Urothelium cell line (cell line): ENCODE data around the gene ARMC5.
"Not testable (repeated sequence)": the region's sequence is repeated elsewhere in the genome, so short reads cannot be mapped to it uniquely, and the experiment has no call there.

Experiments
- DNase-seq: peaks from one replicate; pipeline ENCODE4 v3.0.0; 2011; ENCODE audit warnings: low spot score, mixed read lengths
- FAIRE-seq: peaks from 2 replicates; lab custom pipeline; 2011; peaks lifted over from hg19 to GRCh38; lab: Jason Lieb, UNC

ARMC5 gene, protein sequence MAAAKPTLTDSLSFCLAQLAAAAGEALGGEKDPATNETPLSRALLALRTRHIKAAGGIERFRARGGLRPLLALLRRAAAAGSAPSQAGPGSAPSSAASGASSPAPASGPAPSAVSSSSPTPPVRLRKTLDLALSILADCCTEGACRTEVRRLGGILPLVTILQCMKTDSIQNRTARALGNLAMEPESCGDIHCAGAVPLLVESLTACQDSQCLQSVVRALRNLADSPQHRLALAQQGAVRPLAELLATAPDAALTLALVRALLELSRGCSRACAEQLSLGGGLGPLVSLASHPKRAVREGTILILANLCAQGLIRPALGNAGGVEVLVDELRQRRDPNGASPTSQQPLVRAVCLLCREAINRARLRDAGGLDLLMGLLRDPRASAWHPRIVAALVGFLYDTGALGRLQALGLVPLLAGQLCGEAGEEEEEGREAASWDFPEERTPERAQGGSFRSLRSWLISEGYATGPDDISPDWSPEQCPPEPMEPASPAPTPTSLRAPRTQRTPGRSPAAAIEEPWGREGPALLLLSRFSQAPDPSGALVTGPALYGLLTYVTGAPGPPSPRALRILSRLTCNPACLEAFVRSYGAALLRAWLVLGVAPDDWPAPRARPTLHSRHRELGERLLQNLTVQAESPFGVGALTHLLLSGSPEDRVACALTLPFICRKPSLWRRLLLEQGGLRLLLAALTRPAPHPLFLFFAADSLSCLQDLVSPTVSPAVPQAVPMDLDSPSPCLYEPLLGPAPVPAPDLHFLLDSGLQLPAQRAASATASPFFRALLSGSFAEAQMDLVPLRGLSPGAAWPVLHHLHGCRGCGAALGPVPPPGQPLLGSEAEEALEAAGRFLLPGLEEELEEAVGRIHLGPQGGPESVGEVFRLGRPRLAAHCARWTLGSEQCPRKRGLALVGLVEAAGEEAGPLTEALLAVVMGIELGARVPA

DNA sequence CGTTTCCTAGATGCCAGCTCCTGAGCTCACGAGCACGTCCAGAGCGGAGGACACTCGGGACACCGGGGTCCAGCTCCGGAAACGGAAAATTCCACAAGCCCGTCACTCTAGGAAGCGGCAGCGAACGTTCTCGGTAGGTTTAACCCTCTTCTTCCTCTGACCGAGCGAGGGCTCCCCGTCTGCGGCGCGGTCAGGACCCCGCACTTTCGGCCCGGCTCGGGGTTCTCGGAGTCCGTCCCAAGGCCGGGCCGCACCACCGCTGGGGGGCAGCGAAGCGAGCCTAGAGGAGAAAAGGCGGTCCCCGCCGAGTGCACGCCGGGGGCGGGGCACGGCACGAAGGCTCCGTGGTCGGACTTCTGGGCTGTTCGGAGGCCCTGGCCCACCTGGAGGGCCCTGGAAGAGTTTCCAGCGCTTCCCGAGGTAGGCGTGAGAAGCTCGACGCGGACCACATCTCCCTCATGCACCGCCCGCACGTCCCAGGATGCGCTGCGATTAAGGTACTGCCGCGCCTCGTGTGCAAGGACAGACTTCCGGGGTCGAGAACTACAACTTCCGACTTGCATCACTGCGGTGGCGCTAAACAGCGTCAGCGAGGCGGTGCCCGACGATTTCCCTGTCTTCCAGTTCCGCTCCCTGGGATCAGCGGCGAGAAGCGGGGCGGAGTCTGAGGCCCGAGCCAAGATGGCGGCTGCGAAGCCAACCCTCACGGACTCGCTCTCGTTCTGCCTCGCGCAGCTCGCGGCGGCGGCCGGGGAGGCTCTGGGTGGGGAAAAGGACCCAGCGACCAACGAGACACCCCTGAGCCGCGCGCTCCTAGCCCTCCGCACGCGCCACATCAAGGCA, at the start of gene ARMC5:
Gene ARMC5, plus strand, starts transcription at position 658 of the 843 bp plus-strand sequence. Its CDS starts 24 bp downstream, at position 682.
- DNase-seq (peak; percentile 88), FAIRE-seq (no peak)

DNA sequence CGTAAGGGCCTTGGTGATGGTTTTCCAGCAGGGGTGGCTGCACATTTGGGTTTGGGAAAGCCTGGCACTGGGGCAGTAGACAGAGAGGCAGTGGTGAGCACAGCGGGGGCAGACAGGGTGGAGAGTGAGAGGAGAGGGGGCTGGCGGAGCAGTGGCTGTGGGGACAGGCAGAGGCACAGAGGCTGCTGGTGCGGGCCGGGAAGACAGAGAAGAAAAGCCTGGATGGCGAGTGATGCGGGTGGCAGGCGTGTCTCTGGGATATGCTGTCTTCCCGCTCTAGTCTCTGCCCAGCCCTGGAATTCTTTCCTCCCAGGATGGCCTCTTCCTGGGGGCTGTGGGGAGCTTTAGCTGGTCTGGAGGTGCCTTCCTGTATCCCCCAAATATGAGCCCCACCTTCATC, 49.2 kb upstream of the ARMC5 start:
- DNase-seq (no peak), FAIRE-seq (no peak)

DNA sequence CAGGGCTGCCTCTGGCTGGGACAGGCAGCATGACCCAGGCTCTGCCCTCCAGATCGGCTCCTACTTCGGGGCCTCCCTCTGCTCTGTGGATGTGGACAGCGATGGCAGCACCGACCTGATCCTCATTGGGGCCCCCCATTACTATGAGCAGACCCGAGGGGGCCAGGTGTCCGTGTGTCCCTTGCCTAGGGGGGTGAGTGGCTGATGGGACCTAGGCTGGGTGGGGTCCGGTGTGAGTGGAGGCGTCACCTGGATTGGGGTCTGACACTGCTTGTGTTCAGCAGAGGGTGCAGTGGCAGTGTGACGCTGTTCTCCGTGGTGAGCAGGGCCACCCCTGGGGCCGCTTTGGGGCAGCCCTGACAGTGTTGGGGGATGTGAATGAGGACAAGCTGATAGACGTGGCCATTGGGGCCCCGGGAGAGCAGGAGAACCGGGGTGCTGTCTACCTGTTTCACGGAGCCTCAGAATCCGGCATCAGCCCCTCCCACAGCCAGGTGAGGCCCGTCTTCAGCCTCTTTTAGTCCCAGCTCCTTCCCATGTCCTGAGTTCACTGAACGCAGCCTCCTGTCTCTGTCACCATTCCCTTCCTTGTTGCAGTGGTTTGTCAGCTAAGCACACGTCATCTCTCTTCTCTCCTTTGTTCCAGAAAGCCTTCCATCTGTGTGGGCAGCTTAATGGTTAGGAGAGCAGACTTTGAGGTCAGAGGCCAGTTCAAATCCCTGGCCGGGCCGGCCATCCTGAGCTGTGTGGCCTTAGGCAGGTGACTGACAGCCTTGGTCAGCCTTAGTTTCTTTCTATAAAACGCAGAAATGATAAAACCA, 48.1 kb upstream of the ARMC5 start:
- FAIRE-seq (no peak), DNase-seq (no peak)

DNA sequence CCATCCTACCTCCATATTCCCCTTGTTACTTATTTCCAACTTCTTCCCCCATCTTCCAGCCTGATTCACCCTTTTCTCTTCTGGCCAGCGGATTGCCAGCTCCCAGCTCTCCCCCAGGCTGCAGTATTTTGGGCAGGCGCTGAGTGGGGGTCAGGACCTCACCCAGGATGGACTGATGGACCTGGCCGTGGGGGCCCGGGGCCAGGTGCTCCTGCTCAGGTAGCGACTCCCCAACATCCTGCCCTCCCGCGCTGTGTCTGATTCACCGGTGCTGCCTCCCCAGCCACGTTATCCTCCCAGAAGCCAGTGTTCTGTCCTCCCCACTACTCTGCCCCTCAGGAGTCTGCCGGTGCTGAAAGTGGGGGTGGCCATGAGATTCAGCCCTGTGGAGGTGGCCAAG, 46.6 kb upstream of the ARMC5 start:
- DNase-seq (no peak), FAIRE-seq (no peak)

DNA sequence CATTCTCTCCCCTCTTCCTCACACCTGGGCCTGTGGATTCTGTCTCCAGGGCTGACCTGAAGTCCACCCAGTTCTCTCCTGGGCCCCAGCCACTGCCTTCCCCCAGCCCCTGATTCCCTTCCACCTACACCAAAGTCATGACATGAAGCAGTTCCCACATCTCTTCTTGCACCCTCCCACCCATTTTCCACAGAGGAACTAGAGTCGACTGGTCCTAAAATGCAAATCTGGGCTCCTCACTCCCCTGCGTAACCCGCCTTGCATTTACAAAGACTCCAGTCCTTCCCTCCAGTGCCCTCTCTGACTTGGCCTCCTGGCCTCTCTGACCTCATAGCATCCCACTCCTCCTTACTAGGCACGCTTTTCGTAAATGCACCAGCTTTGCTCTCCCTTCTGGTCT, 45.9 kb upstream of the ARMC5 start:
- DNase-seq (no peak), FAIRE-seq (no peak)

DNA sequence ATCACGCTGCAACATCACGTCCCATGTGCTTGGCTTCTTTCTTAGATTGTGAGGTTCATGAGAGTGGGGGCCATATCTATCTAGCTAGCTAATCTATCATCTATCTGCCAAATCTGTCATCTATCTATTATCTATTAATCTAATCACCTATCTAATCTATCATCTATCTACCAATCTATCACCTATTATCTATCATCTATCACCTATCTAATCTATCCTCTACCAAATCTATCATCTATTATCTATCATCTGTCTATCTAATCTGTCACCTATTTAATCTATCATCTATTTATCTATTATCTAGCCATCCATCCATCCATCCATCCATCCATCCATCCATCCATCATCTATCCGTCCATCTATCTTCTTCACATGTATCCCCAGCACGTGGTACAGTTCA, 45.4 kb upstream of the ARMC5 start:
- DNase-seq = no peak
- no peak for FAIRE-seq

DNA sequence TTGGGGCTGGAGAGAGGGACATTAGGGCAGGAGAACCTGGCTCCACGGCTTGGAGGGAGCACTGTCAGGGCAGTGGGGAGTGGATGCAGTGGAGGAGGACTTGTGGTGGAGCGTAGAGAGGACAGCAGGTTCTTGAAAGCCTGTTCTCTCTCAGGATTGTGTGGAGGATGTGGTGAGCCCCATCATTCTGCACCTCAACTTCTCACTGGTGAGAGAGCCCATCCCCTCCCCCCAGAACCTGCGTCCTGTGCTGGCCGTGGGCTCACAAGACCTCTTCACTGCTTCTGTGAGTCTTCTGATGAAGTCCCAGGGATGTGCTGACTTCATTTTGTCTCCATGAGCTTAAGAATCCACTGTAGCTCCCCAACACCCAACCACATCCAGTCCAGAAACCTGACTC, 44.6 kb upstream of the ARMC5 start:
- no peak for DNase-seq
- FAIRE-seq = no peak

DNA sequence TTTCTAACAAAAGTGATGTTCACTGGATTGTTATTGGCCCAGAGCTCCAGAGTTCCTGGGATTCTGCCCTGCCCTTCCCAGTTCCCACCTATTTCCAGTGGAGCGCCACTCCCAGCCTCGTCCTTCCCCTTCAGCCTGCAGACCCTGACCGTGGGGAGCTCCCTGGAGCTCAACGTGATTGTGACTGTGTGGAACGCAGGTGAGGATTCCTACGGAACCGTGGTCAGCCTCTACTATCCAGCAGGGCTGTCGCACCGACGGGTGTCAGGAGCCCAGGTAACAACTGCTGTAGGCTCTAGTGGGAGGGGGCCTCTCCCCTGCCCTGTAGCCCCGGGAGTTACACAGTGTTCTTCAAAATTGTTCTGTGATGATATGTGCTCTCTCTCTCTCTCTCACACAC, 42.9 kb upstream of the ARMC5 start:
- FAIRE-seq = no peak
- DNase-seq = no peak

DNA sequence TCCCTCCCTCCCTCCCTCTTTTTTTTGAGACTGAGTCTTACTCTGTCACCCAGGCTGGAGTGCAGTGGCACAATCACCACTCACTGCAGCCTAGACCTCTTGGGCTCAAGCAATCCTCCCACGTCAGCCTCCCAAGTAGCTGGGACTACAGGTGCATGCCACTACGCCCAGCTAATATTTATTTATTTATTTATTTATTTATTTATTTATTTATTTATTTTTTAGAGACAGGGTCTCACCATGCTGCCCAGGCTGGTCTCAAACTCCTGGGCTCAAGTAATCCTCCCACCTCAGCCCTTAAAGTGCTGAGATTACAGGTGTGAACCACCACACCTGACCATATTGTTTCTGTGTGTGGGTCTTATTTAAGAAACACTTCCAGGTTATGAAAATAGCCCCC, 42.3 kb upstream of the ARMC5 start:
- FAIRE-seq, DNase-seq: not testable (repeated sequence)

DNA sequence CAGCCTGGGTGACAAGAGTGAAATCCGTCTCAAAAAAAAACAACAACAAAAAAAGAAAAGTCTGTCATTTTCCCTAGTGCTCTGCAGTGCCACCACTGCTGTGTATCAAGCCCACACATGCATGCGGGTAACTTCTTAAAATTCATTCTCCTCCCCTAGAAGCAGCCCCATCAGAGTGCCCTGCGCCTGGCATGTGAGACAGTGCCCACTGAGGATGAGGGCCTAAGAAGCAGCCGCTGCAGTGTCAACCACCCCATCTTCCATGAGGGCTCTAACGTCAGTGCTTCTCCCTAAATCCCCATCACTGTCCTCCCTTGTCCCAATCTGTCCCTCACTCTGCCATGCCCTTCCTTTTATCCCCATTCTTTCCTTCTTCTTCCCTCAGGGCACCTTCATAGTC, 41.4 kb upstream of the ARMC5 start:
- FAIRE-seq (no peak), DNase-seq (no peak)

DNA sequence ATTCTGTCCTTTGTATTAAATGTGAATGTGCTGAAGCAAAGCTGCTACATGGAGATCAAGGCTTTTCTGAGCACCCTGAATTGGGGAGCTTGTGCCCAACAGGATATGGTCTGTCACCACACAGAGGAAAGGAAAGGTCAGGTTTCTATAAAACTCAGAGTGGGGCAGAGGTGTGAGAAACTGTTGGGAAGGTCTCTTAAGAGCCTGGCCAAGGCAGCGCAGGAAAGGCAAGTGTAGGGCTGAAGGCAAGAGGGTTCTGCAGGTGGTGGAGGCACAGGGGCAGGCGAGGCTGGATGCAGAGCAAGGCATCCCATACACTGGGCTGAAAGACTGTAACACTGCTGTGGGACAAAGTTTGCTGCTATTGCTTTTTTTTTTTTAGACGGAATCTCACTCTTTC, 39.3 kb upstream of the ARMC5 start:
- FAIRE-seq (no peak), DNase-seq (no peak)

DNA sequence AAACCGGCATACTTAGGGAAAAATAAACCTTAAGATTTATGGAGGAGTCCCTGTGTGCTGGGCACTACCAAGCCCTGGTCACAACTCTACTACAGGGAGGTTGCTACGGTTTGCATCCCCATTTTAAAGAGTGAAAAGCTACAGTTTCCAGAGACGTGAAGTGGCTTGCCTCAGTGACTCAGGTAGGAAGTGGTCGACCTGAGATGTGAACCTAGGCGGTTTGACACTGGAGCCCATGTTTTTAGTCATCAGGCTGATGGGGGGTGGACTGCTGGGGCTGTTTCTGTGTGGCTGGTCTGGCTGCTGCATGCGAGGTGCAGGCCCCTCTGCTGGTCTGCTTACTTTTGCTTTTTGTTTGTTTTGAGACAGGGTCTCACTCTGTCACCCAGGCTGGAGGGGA, 37.7 kb upstream of the ARMC5 start:
- no peak for DNase-seq
- no peak for FAIRE-seq

DNA sequence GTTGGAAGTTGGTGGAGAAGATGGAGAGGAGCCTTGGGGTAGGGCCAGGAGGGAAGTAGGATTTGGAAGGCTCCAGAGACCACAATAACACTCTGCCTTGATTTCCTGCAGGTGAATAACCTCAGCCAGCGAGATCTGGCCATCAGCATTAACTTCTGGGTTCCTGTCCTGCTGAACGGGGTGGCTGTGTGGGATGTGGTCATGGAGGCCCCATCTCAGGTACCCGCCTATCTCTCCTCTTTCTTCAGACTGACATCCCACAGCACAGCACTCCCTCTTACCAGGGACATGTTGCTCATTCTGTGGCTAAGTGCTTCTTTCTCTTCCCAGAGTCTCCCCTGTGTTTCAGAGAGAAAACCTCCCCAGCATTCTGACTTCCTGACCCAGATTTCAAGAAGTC, 36.1 kb upstream of the ARMC5 start:
- DNase-seq (no peak), FAIRE-seq (no peak)

DNA sequence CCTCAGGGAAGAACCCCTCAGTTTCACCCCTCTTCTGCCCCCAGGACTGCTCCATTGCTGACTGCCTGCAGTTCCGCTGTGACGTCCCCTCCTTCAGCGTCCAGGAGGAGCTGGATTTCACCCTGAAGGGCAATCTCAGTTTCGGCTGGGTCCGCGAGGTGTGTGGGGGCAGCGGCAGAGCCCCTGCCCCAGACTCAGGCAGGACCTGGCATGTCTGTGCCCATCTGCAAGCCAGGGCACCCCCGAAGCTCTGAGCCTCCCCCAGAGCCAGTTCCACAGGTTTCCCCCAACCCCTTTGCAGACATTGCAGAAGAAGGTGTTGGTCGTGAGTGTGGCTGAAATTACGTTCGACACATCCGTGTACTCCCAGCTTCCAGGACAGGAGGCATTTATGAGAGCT, 35.5 kb upstream of the ARMC5 start:
- FAIRE-seq = no peak
- DNase-seq = no peak

DNA sequence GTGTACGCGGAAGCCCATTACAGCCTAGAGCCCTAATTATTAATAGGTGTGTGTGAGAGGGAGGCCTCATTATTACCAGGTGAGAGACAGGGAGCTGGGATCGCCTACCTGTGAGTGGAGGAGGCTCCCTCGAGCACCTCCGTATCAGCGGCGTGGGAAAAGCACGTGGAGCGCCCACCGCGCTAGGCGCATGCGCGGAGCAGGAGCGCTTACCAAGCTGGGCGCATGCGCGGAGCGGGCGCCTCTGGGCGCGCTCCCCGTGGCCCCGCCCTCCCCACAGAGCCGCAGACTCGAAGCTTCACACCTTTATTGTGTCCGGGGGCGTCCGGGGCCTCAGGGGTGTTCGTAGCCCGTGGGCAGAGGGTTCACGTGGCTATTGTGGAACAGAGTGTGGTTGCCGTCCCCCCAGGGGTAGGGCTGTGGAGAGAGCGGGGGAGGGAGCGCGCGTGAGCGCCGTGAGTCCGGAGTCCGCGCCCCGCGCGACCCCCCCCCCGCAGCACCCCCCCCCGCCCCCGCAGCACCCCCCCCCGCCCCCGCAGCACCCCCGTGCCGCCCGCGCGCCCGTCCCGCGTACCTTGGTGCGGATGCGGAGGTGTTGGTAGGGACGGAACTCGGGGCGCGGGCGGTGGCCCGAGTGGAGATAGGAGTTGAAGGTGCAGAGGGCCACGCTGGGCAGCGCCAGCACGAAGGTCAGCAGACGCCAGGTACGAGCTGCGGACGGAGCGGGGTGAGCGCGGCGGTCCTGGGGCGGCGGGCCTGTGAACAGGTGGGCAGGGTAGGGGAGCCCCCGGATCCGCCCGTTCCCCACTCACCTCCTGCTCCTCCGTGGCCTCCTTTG, 31.6 kb upstream of the ARMC5 start:
- peak; percentile 9 for FAIRE-seq

DNA sequence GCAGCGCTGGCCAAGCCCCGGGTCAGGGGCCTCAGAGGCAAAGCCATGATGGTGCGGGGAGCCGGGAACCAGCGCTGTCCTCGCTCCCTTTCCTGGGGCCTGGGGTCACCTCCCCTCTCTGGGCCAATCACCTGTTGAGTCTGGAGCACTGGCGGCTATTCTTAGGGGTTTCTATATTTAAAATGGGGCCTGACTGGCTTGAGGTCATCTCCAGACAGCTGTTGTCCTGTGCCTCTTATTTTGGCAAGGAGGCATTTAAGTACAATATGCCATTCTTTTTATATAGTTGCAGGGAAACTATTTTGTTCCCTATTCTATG, 31.1 kb upstream of the ARMC5 start, which contains the start of gene COX6A2:
Gene COX6A2, minus strand, starts transcription at position 82 of the 319 bp plus-strand sequence. Its CDS starts 35 bp downstream, at position 47.
- DNase-seq = no peak
- no peak for FAIRE-seq

More for the DNA sequence above, 31.6 kb upstream of the ARMC5 start:
- DNase-seq = peak; percentile 86

DNA sequence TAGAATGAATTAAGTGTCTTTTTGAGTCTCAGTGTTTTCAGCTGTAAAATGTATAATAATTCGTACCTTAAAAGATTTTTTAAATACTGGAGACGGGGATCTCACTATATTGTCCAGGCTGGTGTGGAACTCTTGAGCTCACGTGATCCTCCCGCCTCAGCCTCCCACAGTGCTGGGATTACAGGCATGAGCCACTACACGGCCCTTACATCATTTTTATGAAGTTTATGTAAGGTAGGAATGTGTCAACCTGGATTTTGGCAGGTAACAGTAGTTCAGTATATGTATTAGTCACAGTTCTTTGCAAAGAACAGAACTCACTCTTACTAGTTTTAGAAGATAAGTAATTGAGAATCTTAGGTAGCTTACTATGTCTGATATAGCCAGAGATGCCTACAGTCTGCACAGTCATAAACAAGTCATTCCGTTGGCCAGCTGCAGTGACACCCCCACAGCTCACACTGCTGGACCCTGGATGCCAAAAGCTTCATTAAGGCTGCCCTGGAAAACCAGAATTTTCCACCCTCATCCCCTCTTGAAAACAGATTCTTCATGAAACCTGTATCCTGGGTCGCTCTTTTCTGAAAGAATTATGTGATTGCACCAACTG, 30.6 kb upstream of the ARMC5 start:
- DNase-seq (no peak), FAIRE-seq (no peak)

DNA sequence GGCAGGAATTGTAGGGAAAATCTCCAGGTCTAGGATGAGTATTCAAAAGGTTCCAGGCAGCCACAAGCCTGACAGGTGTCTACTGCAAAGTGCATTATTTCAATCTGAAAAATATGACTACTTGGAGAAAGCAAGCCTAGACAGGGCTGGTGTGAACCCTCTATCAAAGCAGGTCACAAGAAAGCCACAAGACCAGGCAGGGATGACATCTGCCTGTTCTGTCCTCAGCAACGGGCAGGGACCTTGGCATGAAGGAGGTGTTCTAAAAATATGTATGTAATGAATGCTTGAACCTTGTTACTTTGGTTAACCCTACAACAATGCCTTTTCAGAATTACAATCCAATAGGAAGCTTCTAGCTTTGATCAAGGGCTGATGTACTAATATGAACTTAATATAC, 30.0 kb upstream of the ARMC5 start:
- DNase-seq = no peak
- FAIRE-seq = no peak

DNA sequence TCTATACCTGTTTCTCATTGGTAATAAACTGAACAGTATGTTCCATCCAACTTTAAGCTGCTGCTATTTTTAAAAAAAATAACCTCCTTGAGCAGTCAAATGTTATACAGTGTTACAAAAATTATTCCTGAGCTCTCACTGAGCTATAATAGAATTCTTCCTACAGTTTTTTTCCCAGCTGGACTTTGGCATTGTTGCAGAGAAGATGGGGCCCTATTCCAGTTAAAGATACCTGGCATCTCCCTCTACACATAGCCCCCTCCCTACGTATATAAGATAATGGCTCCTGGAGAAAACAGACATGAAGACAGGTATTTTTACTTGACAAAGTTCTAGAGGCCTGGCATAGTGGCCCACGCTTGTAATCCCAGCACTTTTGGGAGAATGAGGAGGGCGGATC, 29.5 kb upstream of the ARMC5 start:
- FAIRE-seq = no peak
- no peak for DNase-seq
